GM19238 (cell line): ENCODE measurements around the gene METTL17.

Source experiments
- DNase-seq: peaks from one replicate; pipeline ENCODE4 v3.0.0; 2011; ENCODE audit warnings: low spot score; ENCODE audit not compliant: insufficient read length

METTL17 gene

GRCh38 chr14:21041676-21042433, 52.1 kb downstream of the METTL17 start, which contains the start of gene RNASE7:
Gene RNASE7, plus strand, starts transcription at chr14:21042362. Its CDS starts 631 bp downstream, at chr14:21042993.
- DNase-seq: no peak

DNA sequence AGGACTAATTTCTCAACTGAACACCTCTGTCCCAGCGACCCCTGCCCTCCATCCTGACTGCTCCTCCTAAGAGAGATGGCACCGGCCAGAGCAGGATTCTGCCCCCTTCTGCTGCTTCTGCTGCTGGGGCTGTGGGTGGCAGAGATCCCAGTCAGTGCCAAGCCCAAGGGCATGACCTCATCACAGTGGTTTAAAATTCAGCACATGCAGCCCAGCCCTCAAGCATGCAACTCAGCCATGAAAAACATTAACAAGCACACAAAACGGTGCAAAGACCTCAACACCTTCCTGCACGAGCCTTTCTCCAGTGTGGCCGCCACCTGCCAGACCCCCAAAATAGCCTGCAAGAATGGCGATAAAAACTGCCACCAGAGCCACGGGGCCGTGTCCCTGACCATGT, 53.1 kb downstream of the METTL17 start:
- DNase-seq: no peak

- DNase-seq: no peak
Measured at GRCh38 chr14:21043387-21043973, 53.7 kb downstream of the METTL17 start.

- DNase-seq: no peak
Measured at GRCh38 chr14:21043974-21044618, 54.3 kb downstream of the METTL17 start.
